Muscle of back (tissue), 11 donors: ENCODE results near the gene KCNIP1. TPM values are rescaled to one million over a fixed set of nuclear protein-coding genes. Genes with fewer than 3 reads are reported as not detected.
"Not testable (repeated sequence)": the region's sequence is repeated elsewhere in the genome, so short reads cannot be mapped to it uniquely, and the experiment has no call there.

Experiments
- DNase-seq, 3 donors: peaks; one replicate each; pipeline versions ENCODE4 v3.0.0 to v3.0.0-alpha.2; 2013
- polyA plus RNA-seq, 10 donors: library from polyadenylated mRNA; unstranded; fragments of 120-200 nt; gene quantifications; one replicate each; pipeline ENCODE4 v1.2.1, GENCODE V29; 2013; ENCODE audit not compliant: insufficient read length in 10 of 10

KCNIP1 gene
- polyA plus RNA-seq, 10 donors, result 3.3 to 5.9 (median 5.1) TPM

DNA sequence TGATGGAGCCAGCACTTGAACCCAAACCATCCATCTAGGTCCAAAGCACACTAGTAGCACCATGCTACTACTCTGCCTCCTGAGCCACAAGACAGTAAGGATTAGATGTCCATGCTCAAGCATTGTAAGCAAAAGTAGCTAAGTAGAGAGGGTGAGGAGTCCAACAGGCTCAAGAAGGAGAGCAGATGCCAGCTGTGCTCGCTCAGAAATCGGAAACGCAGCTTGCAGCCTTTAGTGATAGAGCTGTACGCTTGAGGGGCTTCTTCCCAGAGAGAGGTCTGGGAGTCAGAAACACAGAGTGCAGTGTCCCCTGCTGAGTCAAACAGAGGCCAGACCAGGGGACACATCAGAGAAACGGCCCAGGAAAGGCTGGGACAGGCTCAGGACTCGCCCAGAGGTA lies 247.0 kb downstream of the KCNIP1 start:
- no peak for DNase-seq

- DNase-seq, result peak in 1 of 3 donors; percentile 23
These were observed 247.8 kb downstream of the KCNIP1 start for GRCh38 chr5:170751631-170752030.

DNA sequence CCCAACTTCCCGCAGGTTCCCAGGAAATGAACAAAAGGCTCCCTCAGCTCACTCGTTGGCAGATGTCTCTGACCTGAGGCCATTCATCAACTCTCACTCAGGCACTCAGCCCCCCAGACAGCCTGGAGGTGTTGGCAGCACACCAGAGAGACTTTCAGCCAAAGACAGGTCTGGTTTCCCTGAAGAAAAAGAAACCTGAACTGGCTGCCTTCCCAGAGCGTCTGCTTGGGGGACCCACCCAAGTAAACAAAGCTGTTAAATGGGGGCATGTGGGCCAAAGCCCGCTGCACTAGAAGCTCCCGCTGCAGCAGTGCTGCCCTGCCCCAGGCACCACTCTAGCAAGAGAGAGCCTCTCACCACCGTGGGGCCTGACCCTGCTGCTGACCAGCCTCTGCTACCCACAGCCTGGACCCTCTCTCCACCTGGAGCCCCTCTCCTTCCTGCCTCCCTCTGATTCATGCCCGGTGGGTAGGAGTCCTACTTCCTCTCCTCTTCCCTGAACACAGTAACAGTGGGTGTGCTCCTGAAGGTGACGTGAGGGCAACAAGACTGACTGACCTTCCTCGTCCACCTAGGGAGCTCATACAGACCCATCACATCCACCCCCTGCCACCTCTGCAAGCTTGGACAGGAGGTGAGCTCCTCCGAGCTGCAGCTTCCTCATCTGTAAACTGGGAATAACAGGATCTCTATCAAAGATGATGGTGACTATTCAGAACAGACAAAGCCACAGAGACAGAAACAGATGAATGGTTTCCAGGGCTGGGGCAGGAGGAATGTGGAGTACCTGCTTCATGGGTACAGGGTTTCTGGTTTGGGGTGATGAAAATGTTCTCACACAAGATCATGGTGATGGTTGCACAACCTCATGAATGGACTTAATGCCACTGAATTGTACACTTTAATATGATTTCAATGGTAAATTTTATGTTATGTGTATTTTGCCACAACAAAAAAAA lies 248.7 kb downstream of the KCNIP1 start:
- DNase-seq, result peak in 1 of 3 donors; percentile 25

DNA sequence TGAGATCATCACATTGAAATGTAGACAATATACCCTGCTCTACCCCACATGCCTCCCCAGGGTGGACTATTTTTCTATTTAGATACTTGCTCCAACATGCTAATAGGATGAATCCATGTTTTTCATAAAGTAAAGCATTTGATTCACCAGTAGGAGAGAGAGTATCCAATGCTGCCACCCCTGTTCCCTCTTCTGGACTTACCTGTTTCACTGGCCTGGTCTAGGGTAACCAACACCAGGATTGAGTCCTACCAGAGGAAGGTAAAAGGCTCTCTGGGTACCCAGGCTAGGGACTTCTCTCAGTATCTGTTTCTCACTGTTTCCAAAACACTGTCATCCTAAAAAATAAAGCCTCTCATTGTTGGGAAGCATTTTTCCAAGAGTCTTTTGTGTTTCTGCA lies 249.5 kb downstream of the KCNIP1 start:
- DNase-seq, result no peak

- DNase-seq, result not testable (repeated sequence)
These were observed 250.7 kb downstream of the KCNIP1 start for GRCh38 chr5:170754508-170754907.

GRCh38 chr5:170755679-170756456 lies 252.0 kb downstream of the KCNIP1 start:
- no peak for DNase-seq

- DNase-seq, result no peak
These were observed 252.9 kb downstream of the KCNIP1 start for GRCh38 chr5:170756691-170757090.

- no peak for DNase-seq
These were observed 253.4 kb downstream of the KCNIP1 start for GRCh38 chr5:170757182-170757601.

- DNase-seq, result no peak
These were observed 253.8 kb downstream of the KCNIP1 start for GRCh38 chr5:170757669-170758068.

DNA sequence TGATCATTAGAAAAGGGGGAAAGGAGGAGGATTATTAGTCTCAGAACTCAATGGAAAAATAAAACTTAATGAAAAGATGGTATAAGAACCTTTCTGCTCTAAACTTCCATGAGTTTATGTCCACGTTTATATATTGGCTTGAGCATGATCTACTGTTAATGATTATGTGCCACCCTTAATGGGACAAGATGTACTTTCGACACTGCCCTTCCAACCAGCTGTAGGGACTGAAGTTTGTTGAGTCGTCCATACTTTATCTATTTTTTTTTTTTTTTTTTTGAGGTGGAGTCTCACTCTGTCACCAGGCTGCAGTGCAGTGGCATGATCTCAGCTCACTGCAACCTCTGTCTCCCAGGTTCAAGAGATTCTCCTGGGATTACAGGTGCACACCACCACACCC lies 254.7 kb downstream of the KCNIP1 start:
- DNase-seq, result no peak

DNA sequence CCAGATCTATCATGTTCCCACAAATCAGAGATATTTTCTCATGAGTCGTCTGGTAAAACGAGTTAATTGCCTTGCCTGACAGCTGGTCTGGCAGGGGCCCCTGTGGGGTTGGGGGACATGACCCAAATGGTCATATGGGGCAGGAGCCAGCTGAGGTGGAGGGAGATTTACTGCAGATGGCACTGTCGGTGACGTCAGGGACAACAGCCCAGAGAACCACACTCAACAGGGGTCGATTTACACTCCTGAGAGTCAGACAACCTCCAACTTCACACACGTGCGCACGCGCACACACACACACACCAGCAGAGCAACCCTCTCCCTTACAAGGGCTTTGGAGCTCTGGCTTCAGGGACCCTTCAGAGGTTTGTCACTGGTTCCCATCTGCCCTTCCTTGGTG lies 256.3 kb downstream of the KCNIP1 start:
- DNase-seq, result no peak

- DNase-seq, result no peak
These were observed 257.4 kb downstream of the KCNIP1 start for GRCh38 chr5:170761048-170761707.

DNA sequence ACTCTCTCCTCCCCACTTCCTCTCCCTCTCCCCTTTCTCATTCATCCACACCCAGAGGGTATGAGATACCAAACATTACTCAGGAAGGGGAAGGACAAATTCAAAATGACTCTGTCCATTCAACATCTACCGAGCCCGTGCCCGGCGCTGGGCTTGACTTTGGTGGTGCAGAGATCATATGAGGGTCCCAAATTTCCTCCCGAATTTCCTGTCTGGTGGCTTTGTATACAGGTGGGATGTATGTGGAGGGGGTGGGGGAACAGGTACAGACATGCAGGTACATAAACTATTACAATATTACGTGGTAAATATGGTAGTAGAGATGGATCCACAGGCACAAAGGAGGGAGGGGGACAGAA lies 257.9 kb downstream of the KCNIP1 start:
- DNase-seq, result no peak

DNA sequence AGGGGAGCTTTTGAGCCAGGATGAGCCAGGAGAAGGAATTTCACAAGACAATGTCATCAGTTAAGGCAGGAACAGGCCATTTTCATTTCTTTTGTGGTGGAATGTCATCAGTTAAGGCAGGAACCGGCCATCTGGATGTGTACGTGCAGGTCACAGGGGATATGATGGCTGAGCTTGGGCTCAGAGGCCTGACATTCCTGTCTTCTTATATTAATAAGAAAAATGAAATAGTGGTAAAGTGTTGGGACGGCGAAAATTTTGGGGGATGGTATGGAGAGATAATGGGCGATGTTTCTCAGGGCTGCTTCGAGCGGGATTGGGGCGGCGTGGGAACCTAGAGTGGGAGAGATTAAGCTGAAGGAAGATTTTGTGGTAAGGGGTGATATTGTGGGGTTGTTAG lies 258.5 kb downstream of the KCNIP1 start:
- DNase-seq, result not testable (repeated sequence)

DNA sequence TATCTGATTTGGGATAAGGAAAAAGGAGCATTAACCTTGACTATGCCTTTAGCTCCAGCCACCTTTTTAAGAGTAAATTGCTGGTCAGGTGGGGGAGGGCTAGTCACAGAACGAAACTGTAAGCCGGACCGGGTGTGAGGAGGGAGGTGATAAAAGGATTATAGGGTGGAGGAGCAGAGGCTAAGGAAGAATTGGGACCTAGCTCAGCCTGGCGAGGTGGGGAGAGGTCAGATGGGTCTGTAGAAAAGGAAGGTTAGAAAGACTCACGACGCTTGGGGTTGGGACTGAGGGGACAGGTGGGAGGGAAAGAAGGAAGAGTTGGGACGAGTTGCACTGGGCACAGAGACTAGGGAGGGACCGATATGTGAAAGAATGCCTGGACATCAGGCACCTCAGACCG lies 262.0 kb downstream of the KCNIP1 start:
- not testable (repeated sequence) for DNase-seq

GRCh38 chr5:170769246-170769645 lies 265.4 kb downstream of the KCNIP1 start:
- peak in 2 of 3 donors; percentile 47 to 58 for DNase-seq

DNA sequence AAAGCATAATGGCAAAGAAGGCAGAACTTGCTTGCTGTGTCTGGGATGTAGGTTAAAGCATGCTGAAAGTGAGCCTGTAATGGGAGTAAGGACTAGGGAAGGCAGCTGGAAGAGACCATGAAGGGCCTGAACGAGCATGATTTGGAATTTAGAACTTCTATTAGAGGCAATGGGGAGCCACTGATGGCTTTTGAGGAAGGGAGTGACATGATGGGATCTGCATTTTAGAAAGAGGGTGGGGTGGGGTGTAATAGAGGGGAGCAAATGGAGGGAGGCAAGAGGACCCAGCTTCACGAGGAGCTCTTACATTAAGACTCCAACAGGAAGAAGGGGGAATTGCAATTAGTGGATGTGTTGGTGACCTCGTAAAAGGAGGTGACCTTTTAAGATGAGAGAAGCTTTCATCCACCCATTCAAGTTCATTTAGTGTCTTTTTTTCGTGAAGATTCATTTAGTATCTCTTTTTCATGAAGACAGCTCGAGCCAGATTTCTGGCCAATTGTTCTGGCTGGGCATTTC lies 266.1 kb downstream of the KCNIP1 start:
- no peak for DNase-seq

DNA sequence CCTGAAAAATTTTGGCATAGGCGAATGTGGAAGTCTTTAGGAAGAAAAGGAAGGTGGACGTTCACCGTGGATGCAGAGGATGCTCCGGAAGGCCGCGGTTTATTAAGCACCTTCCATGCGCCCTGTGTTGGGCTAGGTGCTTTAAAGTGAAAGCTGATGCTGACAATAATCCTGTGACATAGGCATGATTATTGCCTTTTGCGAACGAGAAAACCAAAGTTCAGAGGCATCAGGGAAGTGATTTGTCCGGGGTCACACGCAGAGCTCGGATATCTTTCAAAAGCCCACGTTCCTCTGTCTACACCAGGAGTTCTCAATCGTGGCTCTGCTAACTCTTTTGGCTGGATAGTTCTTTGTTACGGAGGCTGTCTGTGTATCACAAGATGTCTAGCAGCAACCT lies 267.7 kb downstream of the KCNIP1 start:
- DNase-seq, result no peak

- no peak for DNase-seq
These were observed 269.5 kb downstream of the KCNIP1 start for GRCh38 chr5:170773024-170773985.

GRCh38 chr5:170774831-170775230 lies 271.0 kb downstream of the KCNIP1 start:
- DNase-seq, result no peak

- no peak for DNase-seq
These were observed 278.1 kb downstream of the KCNIP1 start for GRCh38 chr5:170781946-170782345.
